ENCODE measurements around the gene PJVK. TPM values are rescaled to one million over a fixed set of nuclear protein-coding genes. Genes with fewer than 3 reads are reported as not detected.
A peak's percentile ranks its signal among the peaks of the same experiment; 100 is the strongest.

Gene PJVK
- total RNA-seq, 1 donor from 2014 or later, result 3.4 TPM

DNA sequence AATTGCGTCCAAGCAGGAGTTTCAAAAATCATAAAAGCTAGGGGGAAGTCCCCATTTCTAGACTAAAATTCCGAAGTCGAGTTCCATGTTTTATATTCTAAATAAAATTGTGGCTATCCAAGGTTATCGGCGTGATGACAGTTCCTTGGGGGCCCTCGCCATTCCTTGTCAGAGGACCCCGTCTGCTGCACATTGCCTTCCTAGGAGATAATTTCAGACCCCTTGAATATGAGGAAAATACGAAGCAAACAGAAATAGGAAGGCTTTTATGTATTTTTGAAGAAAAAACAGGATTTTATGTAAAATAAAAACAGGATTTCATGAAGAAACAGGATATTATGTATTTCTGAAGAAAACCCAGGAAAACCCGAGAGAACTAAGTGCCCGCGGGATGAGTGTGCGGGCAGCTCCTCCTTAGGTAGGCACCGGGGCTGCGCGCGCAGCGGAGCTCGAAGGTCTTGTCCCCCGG lies 28.6 kb downstream of the PJVK start:
- no peak for DNase-seq (ENCODE audit: extremely low read depth, low read depth, low spot score)

- peak; percentile 41 for DNase-seq (ENCODE audit: extremely low read depth, low read depth, low spot score)
Observed at GRCh38 chr2:178480227-178481181, 29.3 kb downstream of the PJVK start, which contains the start of gene PLEKHA3. PLEKHA3 (plus strand) TSS chr2:178480457; CDS start chr2:178480870, 413 bp downstream.

DNA sequence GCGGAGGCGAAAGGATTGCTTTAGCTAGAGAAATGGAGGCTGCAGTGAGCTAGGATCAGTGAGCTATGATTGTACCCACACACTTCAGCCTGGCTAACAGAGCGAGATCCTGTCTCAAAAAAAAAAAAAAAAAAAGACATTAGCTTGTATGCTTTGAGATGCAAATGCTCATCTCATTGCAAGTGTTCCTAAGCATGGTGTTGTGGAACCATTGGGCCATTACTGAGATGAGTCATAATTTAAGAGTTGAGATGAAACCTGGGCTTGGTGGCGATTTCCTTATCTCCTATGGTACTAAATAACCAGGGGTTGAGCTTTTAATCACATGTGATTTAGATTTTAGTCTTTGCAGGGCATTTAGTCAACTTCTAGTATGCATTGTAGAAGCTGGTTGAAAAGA lies 31.3 kb downstream of the PJVK start:
- DNase-seq (ENCODE audit: extremely low read depth, low read depth, low spot score), result no peak

DNA sequence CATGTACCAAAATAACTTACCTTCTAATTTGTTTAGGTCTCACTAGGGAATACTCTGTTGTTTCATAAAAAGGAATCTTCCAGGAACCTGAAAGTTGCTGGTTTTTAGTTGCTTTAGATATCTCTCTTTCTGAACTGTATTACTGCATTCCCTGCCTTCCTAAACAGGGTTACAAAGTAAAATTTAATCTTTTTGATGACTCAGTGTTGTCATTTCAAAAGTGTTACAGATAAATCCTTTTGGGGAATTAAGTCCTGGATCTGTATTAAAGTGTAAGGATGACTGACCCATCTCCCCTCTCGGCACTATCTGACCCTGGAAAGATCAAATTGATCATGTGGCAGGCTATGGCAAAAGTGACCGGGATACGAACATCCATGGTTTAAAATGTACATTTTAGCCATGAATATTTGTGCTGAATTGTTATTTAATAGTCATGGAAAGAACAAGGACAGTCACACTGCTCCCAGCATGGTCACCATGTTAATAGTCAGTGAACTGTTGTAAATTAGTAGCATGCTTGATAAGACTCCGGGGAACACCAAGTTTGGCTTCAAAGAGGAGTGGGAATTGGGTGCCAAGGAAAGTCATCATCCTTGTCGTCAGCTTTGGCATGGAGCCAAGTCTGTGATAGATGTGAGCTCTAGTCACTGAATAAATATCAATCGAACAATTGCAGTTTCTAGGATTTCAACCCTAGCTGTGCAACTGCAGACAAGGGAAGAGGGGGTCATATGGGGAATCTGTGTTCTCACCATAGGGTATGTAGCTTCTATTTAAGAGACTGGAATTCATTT lies 33.3 kb downstream of the PJVK start:
- no peak for DNase-seq (ENCODE audit: extremely low read depth, low read depth, low spot score)

GRCh38 chr2:178485356-178485755 lies 34.2 kb downstream of the PJVK start:
- no peak for DNase-seq (ENCODE audit: extremely low read depth, low read depth, low spot score)

DNA sequence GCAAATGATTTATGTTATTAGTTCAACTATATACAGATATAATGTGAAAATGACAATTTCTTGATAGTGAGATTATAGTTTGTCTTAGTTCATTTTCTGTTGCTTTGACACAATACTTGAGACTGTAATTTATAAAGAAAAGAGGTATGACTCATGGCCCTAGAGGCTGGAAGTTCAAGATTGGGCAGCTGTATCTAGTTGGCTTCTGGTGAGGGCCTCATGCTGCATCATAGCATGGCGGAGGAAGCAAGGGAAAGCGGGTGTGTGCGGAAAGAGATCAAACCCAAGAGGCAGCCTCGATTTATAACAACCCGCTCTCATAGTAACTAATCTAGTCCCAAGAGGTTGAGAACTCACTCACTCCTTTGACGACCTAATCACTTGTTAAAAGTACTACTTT lies 40.4 kb downstream of the PJVK start:
- no peak for DNase-seq (ENCODE audit: extremely low read depth, low read depth, low spot score)

- no peak for DNase-seq (ENCODE audit: extremely low read depth, low read depth, low spot score)
Observed at GRCh38 chr2:178496049-178496448, 44.9 kb downstream of the PJVK start.

- DNase-seq (ENCODE audit: extremely low read depth, low read depth, low spot score), result no peak
Observed at GRCh38 chr2:178498137-178498536, 47.0 kb downstream of the PJVK start.

DNA sequence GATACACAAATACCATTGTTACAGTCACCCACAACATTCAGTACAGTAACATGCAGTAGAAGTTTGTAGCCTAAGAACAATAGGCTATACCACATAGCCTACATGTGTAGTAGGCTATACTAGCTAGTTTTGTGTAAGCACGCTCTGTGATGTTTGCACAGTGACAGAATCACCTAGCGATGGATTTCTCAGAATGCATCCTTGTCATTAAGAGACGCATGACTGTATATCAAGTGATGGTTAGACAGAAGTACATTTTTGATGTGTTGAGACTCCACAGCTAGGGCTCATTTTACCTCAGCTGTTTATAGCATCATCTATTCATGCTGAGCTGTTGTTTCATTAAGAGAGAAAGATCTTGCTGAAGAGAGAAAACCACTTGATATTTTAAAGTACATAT lies 48.5 kb downstream of the PJVK start:
- DNase-seq (ENCODE audit: extremely low read depth, low read depth, low spot score), result no peak

- no peak for DNase-seq (ENCODE audit: extremely low read depth, low read depth, low spot score)
Observed at GRCh38 chr2:178502751-178503150, 51.6 kb downstream of the PJVK start.

- no peak for DNase-seq (ENCODE audit: extremely low read depth, low read depth, low spot score)
Observed at GRCh38 chr2:178506101-178506500, 54.9 kb downstream of the PJVK start.

- no peak for DNase-seq (ENCODE audit: extremely low read depth, low read depth, low spot score)
Observed at GRCh38 chr2:178506524-178506923, 55.3 kb downstream of the PJVK start.

- no peak for DNase-seq (ENCODE audit: extremely low read depth, low read depth, low spot score)
Observed at GRCh38 chr2:178506949-178507348, 55.8 kb downstream of the PJVK start.

DNA sequence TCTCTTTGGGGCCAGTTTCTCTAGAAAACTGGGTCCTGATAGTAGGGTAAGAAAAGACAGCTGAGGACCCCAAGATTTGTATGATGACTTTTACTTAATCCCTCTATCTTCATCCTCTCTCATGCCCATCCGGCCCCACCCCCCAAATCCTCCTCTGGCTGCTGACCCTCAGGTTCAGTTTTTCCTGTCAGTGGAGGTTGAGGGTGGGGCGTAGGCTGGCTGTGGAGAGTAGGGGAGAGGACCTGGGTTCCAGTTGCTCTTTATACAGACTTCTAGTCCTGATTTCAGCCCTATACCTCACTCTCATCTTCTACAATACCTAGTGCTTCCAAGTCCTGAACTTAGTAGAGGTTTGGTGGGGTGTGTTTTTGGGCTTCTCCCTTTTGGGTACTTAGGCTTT lies 57.5 kb downstream of the PJVK start:
- no peak for DNase-seq (ENCODE audit: extremely low read depth, low read depth, low spot score)

DNA sequence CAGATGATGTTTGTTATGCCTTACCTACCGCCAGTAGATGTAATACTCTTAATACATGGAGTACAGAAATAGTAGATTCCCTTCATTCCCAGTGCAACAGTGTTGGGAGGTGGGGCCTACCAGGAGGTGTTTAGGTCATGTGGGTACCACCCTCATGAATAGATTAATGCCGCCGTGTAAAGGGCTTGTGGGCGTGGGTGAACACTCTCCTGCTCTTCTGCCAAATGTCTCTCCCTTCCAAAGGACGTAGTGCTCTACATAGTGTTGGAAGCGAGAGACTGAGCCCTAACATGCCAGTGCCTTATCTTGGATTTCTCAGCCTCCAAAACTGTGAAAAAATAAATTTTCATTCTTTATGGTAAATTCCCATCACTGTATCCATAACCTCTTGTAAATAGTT lies 59.2 kb downstream of the PJVK start:
- no peak for DNase-seq (ENCODE audit: extremely low read depth, low read depth, low spot score)

Other genes starting within 250 kb of the PJVK start
- 23.6 and 35.5 TPM in 2 replicates for gene PRKRA, start 203 bp upstream of the PJVK start, total RNA-seq
- 16.8 and 26.2 TPM in 2 replicates for gene FKBP7, start 27.2 kb downstream of the PJVK start, total RNA-seq
- 4.5 and 8.4 TPM in 2 replicates for gene PLEKHA3, start 29.1 kb downstream of the PJVK start, total RNA-seq

Data from glomerular endothelial cell (primary cell).